Fibroblast of skin of back (primary cell): ENCODE data around the gene PROSER3.

Source experiments
- DNase-seq: peaks from one replicate; pipeline ENCODE4 v3.0.0-alpha.2; 2013

The PROSER3 gene

GRCh38 chr19:35777961-35778360 lies 20.0 kb downstream of the PROSER3 start:
- DNase-seq = no peak

GRCh38 chr19:35779033-35779432 lies 21.1 kb downstream of the PROSER3 start:
- DNase-seq = no peak

GRCh38 chr19:35780058-35780457 lies 22.1 kb downstream of the PROSER3 start:
- DNase-seq = no peak

GRCh38 chr19:35780717-35781116 lies 22.7 kb downstream of the PROSER3 start:
- no peak for DNase-seq

- DNase-seq = no peak
Measured at GRCh38 chr19:35781650-35782049, 23.7 kb downstream of the PROSER3 start.

- DNase-seq = no peak
Measured at GRCh38 chr19:35782589-35782988, 24.6 kb downstream of the PROSER3 start.

- DNase-seq = no peak
Measured at GRCh38 chr19:35783469-35784434, 25.8 kb downstream of the PROSER3 start.

GRCh38 chr19:35784503-35785338 lies 26.7 kb downstream of the PROSER3 start:
- DNase-seq = no peak

- DNase-seq = no peak
Measured at GRCh38 chr19:35785339-35785627, 27.3 kb downstream of the PROSER3 start.

- DNase-seq = no peak
Measured at GRCh38 chr19:35786299-35787160, 28.6 kb downstream of the PROSER3 start.

GRCh38 chr19:35787227-35787799 lies 29.3 kb downstream of the PROSER3 start:
- DNase-seq = no peak

GRCh38 chr19:35788205-35788960 lies 30.4 kb downstream of the PROSER3 start:
- no peak for DNase-seq

- no peak for DNase-seq
Measured at GRCh38 chr19:35789195-35789977, 31.4 kb downstream of the PROSER3 start.

GRCh38 chr19:35789978-35790944 lies 32.3 kb downstream of the PROSER3 start:
- no peak for DNase-seq

GRCh38 chr19:35790981-35791813 lies 33.2 kb downstream of the PROSER3 start:
- no peak for DNase-seq

GRCh38 chr19:35791814-35792279 lies 33.9 kb downstream of the PROSER3 start:
- DNase-seq = no peak

- DNase-seq = no peak
Measured at GRCh38 chr19:35792312-35792711, 34.3 kb downstream of the PROSER3 start.

- DNase-seq = no peak
Measured at GRCh38 chr19:35792888-35793287, 34.9 kb downstream of the PROSER3 start.
